H9 (cell line): ENCODE measurements around the gene PALS1. TPM values are rescaled to one million over a fixed set of nuclear protein-coding genes. Genes with fewer than 3 reads are reported as not detected.

Source experiments
- DNase-seq: peaks from one replicate; pipeline ENCODE4 v3.0.0-alpha.2; 2017
- H2AFZ ChIP-seq: one replicate; pipeline ENCODE4 v1.6.1; 2013; ENCODE audit warnings: mild to moderate bottlenecking, low read length, control low read depth, moderate library complexity
- H2AK5ac ChIP-seq: 2 replicates; pipeline ENCODE4 v1.6.1; 2013; ENCODE audit warnings: low read length, control low read depth, mixed read lengths; ENCODE audit not compliant: insufficient read length
- H2BK120ac ChIP-seq: one replicate; pipeline ENCODE4 v1.6.1; 2013; ENCODE audit warnings: low read depth, mild to moderate bottlenecking, low read length, control low read depth, inconsistent platforms; ENCODE audit not compliant: poor library complexity, severe bottlenecking
- H2BK12ac ChIP-seq: 2 replicates; pipeline ENCODE4 v1.6.1; 2013; ENCODE audit warnings: low read length, control low read depth, mixed read lengths, low read depth; ENCODE audit not compliant: insufficient read length
- H2BK15ac ChIP-seq: 2 replicates; pipeline ENCODE4 v1.6.1; 2013; ENCODE audit warnings: low read depth, low read length, control low read depth
- H2BK20ac ChIP-seq: one replicate; pipeline ENCODE4 v1.6.1; 2013; ENCODE audit warnings: low read depth, mild to moderate bottlenecking, low read length, control low read depth, inconsistent platforms; ENCODE audit not compliant: poor library complexity, severe bottlenecking
- H2BK5ac ChIP-seq: 2 replicates; pipeline ENCODE4 v1.6.1; 2013; ENCODE audit warnings: low read length, control low read depth, mixed read lengths; ENCODE audit not compliant: insufficient read length
- H3K14ac ChIP-seq: 2 replicates; pipeline ENCODE4 v1.6.1; 2013; ENCODE audit warnings: low read length, control low read depth; ENCODE audit not compliant: insufficient read depth
- H3K18ac ChIP-seq: 2 replicates; pipeline ENCODE4 v1.6.1; 2013; ENCODE audit warnings: low read depth, mild to moderate bottlenecking, mixed read lengths, low read length, control low read depth; ENCODE audit not compliant: insufficient read length
- H3K23ac ChIP-seq: 2 replicates; pipeline ENCODE4 v1.6.1; 2013; ENCODE audit warnings: low read length, control low read depth, mixed read lengths, low read depth; ENCODE audit not compliant: insufficient read length
- H3K23me2 ChIP-seq: 2 replicates; pipeline ENCODE4 v1.6.1; 2013; ENCODE audit warnings: low read depth, mild to moderate bottlenecking, mixed read lengths, low read length, control low read depth; ENCODE audit not compliant: insufficient read length, poor library complexity, severe bottlenecking
- H3K27ac ChIP-seq: 2 replicates; pipeline ENCODE4 v1.5.1; 2013; ENCODE audit warnings: low read length, control low read depth, mixed read lengths, low read depth; ENCODE audit not compliant: insufficient read length
- H3K27me3 ChIP-seq: 2 replicates; pipeline ENCODE4 v1.6.1; 2013; ENCODE audit warnings: low read length, control low read depth, inconsistent platforms; ENCODE audit not compliant: insufficient read depth
- H3K4ac ChIP-seq: 2 replicates; pipeline ENCODE4 v1.6.1; 2013; ENCODE audit warnings: low read depth, mild to moderate bottlenecking, control low read depth, inconsistent platforms, low read length, moderate library complexity
- H3K4me1 ChIP-seq: 2 replicates; pipeline ENCODE4 v1.6.1; 2013; ENCODE audit warnings: low read length, control low read depth, inconsistent platforms; ENCODE audit not compliant: insufficient read depth
- H3K4me2 ChIP-seq: 2 replicates; pipeline ENCODE4 v1.6.1; 2013; ENCODE audit warnings: low read length, control low read depth, mixed read lengths; ENCODE audit not compliant: insufficient read length, insufficient read depth
- H3K56ac ChIP-seq: 2 replicates; pipeline ENCODE4 v1.6.1; 2013; ENCODE audit warnings: low read depth, mild to moderate bottlenecking, mixed read lengths, low read length, control low read depth; ENCODE audit not compliant: insufficient read length
- H3K79me1 ChIP-seq: 2 replicates; pipeline ENCODE4 v1.6.1; 2013; ENCODE audit warnings: low read depth, mild to moderate bottlenecking, moderate library complexity, low read length, control low read depth, inconsistent platforms; ENCODE audit not compliant: insufficient read depth, poor library complexity, severe bottlenecking
- H3K79me2 ChIP-seq: 2 replicates; pipeline ENCODE4 v1.6.1; 2013; ENCODE audit warnings: low read length, control low read depth, inconsistent platforms; ENCODE audit not compliant: insufficient read depth
- H3K9ac ChIP-seq: 2 replicates; pipeline ENCODE4 v1.6.1; 2013; ENCODE audit warnings: low read length, control low read depth, mixed read lengths; ENCODE audit not compliant: insufficient read length; ENCODE audit errors: extremely low read depth
- H3K9me3 ChIP-seq: one replicate; pipeline ENCODE4 v1.6.1; 2013; ENCODE audit warnings: low read depth, low read length, inconsistent platforms; ENCODE audit not compliant: control insufficient read depth
- H3T11ph ChIP-seq: one replicate; pipeline ENCODE4 v1.6.1; 2013; ENCODE audit warnings: mild to moderate bottlenecking, low read length, control low read depth, inconsistent platforms
- H4K20me1 ChIP-seq: one replicate; pipeline ENCODE4 v1.6.1; 2013; ENCODE audit not compliant: control insufficient read depth, insufficient read length, insufficient read depth
- H4K5ac ChIP-seq: 2 replicates; pipeline ENCODE4 v1.6.1; 2013; ENCODE audit warnings: low read depth, mild to moderate bottlenecking, mixed read lengths, low read length, control low read depth; ENCODE audit not compliant: insufficient read length
- H4K8ac ChIP-seq: replicated peaks from 2 replicates; pipeline ENCODE4 v1.6.1; 2013; ENCODE audit warnings: low read length, control low read depth, mixed read lengths, low read depth; ENCODE audit not compliant: insufficient read length
- H4K91ac ChIP-seq: 2 replicates; pipeline ENCODE4 v1.6.1; 2013; ENCODE audit warnings: low read depth, mild to moderate bottlenecking, moderate library complexity, mixed read lengths, low read length, control low read depth; ENCODE audit not compliant: insufficient read length
- H3K27ac Mint-ChIP-seq, 3 experiments: 2 replicates in 2 of 3; 3 replicates in 1 of 3; pipeline ENCODE4 v1.8.0; 2020 to 2021; ENCODE audit warnings: mixed read lengths in 3 of 3, mild to moderate bottlenecking in 1 of 3, moderate library complexity in 1 of 3
- H3K27me3 Mint-ChIP-seq: 2 replicates; pipeline ENCODE4 v1.8.0; 2021; ENCODE audit warnings: low read depth, mild to moderate bottlenecking, moderate library complexity, mixed read lengths
- H3K36me3 Mint-ChIP-seq, 3 experiments: 2 replicates in 2 of 3; 3 replicates in 1 of 3; pipeline ENCODE4 v1.8.0; 2020 to 2021; ENCODE audit warnings: low read depth in 3 of 3, mixed read lengths in 3 of 3; ENCODE audit not compliant: insufficient read depth in 1 of 3
- H3K4me1 Mint-ChIP-seq, 2 experiments: 2 replicates each; pipeline ENCODE4 v1.8.0; 2020; ENCODE audit warnings: mixed read lengths in 2 of 2
- H3K4me3 Mint-ChIP-seq, 2 experiments: 2 replicates in 1 of 2; 3 replicates in 1 of 2; pipeline ENCODE4 v1.8.0; 2020 to 2021; ENCODE audit warnings: mild to moderate bottlenecking in 2 of 2, mixed read lengths in 2 of 2, moderate library complexity in 1 of 2
- H3K9me3 Mint-ChIP-seq, 2 experiments: 2 replicates in 1 of 2; 3 replicates in 1 of 2; pipeline ENCODE4 v1.8.0; 2020; ENCODE audit warnings: mild to moderate bottlenecking in 2 of 2, mixed read lengths in 2 of 2, moderate library complexity in 1 of 2
- WGBS: extraction: QIAGEN DNeasy Blood & Tissue Kit; methylation state at CpG from one replicate; pipeline ENCODE4 v1.1.7; 2013; ENCODE audit warnings: missing lambda C conversion rate, low lambda C conversion rate, mixed read lengths; ENCODE audit not compliant: insufficient read length; ENCODE audit errors: extremely low coverage; 5-methylcytosine and 5-hydroxymethylcytosine counted together
- total RNA-seq: library from RNA; stranded (reverse); gene quantifications from 2 replicates; pipeline ENCODE4 v1.2.1, GENCODE V29; 2021
- TF ChIP-seq, protein P1 (sequence below): fragments of 200-600 bp; sonication (generic); conservative IDR thresholded peaks from 3 replicates; pipeline ENCODE4 v1.8.0; 2021; ENCODE audit warnings: antibody characterized with exemption, mild to moderate bottlenecking

Gene PALS1
- total RNA-seq, 1 experiment from 2014 or later = 18.0 TPM

DNA sequence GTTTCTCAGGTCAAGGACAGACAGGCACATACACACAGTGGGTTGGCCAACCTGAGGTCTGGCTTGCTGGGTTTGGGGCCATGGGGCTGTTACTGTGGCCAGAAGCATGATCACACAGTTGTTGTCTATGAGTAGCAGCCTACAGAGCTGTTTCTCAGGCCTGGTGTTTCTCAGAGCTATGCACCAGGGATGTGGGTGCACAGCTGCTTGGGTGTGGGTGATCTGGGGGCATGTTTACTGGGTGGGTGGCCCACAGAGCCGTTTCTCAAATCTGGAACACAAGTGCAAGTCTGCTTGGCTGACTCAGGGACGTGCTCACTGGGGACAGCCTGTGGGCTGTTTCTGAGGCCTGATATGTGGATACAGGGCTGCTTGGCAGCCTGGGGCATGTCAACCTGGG is 23.1 kb upstream of the PALS1 start:
- no peaks in the 10 kb centered on the region for H3K4me1 Mint-ChIP-seq
- H3K18ac ChIP-seq = no peak overlapping the region
- no peaks in the 10 kb centered on the region for H3K23me2 ChIP-seq
- no peak overlapping the region for H3T11ph ChIP-seq
- H3K4me2 ChIP-seq = no peak overlapping the region
- H3K4me3 Mint-ChIP-seq = no peak overlapping the region
- H2AK5ac ChIP-seq = no peak overlapping the region
- no peak for DNase-seq
- H4K8ac ChIP-seq = no peak overlapping the region
- no peak overlapping the region for H2BK120ac ChIP-seq
- no peaks in the 10 kb centered on the region for H3K9me3 Mint-ChIP-seq
- H3K4ac ChIP-seq = no peak overlapping the region
- H3K36me3 Mint-ChIP-seq = no peaks in the 10 kb centered on the region
- H2BK12ac ChIP-seq = no peak overlapping the region
- H3K23ac ChIP-seq = no peak overlapping the region
- H4K5ac ChIP-seq = no peak overlapping the region
- H3K14ac ChIP-seq = no peak overlapping the region
- H3K56ac ChIP-seq = no peak overlapping the region
- H2BK15ac ChIP-seq = no peak overlapping the region
- no peaks in the 10 kb centered on the region for H3K79me2 ChIP-seq
- no peaks in the 10 kb centered on the region for H3K27me3 ChIP-seq
- H2BK5ac ChIP-seq = no peak overlapping the region
- no peaks in the 10 kb centered on the region for H3K79me1 ChIP-seq
- no peak overlapping the region for H3K27ac Mint-ChIP-seq
- H4K91ac ChIP-seq = no peak overlapping the region
- no peak overlapping the region for H3K27ac ChIP-seq
- no peaks in the 10 kb centered on the region for H4K20me1 ChIP-seq
- no peak overlapping the region for H2AFZ ChIP-seq
- H3K9me3 ChIP-seq = no peaks in the 10 kb centered on the region
- H2BK20ac ChIP-seq = no peak overlapping the region
- no peaks in the 10 kb centered on the region for H3K4me1 ChIP-seq
- WGBS = no CpG with 5 or more reads among the region's 2 CpGs
- no peaks in the 10 kb centered on the region; the same call in 1 of the 2 replicates for H3K27me3 Mint-ChIP-seq
- TF ChIP-seq, protein P1, sequence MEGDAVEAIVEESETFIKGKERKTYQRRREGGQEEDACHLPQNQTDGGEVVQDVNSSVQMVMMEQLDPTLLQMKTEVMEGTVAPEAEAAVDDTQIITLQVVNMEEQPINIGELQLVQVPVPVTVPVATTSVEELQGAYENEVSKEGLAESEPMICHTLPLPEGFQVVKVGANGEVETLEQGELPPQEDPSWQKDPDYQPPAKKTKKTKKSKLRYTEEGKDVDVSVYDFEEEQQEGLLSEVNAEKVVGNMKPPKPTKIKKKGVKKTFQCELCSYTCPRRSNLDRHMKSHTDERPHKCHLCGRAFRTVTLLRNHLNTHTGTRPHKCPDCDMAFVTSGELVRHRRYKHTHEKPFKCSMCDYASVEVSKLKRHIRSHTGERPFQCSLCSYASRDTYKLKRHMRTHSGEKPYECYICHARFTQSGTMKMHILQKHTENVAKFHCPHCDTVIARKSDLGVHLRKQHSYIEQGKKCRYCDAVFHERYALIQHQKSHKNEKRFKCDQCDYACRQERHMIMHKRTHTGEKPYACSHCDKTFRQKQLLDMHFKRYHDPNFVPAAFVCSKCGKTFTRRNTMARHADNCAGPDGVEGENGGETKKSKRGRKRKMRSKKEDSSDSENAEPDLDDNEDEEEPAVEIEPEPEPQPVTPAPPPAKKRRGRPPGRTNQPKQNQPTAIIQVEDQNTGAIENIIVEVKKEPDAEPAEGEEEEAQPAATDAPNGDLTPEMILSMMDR = no peak
- no peak overlapping the region for H3K9ac ChIP-seq
